IMR-90 (cell line): ENCODE data around the gene BIK. TPM values are rescaled to one million over a fixed set of nuclear protein-coding genes. Genes with fewer than 3 reads are reported as not detected.

Source experiments
- ATAC-seq: fragments of 200-7000 bp; cut with Tn5 transposase; 2 replicates; pipeline ENCODE4 v1.9.1; 2020; ENCODE audit warnings: low read depth, mild to moderate bottlenecking, moderate library complexity
- BruUV-seq: library from RNA; stranded (reverse); fragments of 400-500 nt; replicated peaks from 2 replicates; lab custom pipeline; 2021; lab: Mats Ljungman, UMichigan
- CTCF ChIA-PET: fragments of 300-600 bp; formaldehyde crosslinking; extraction: SDS; loops from one replicate; lab custom pipeline; 2021; ENCODE audit warnings: antibody characterized with exemption; lab: Yijun Ruan, JAX
- POLR2A ChIA-PET: fragments of 300-600 bp; sonication (Branson Sonifier 250); formaldehyde crosslinking; loops from one replicate; lab custom pipeline; 2022; ENCODE audit warnings: antibody characterized with exemption; ENCODE audit not compliant: unreplicated experiment; lab: Charles Lee
- DNase-seq: peaks from one replicate; pipeline ENCODE4 v3.0.0; 2013
- H2AFZ ChIP-seq: replicated peaks from 2 replicates; pipeline ENCODE3; 2013; ENCODE audit warnings: low read length, mild to moderate bottlenecking; ENCODE audit not compliant: poor library complexity
- H2AK5ac ChIP-seq: 2 replicates; pipeline ENCODE4 v1.6.1; 2013; ENCODE audit warnings: low read depth, low read length, inconsistent platforms
- H2AK9ac ChIP-seq: replicated peaks from 2 replicates; pipeline ENCODE3; 2013; ENCODE audit warnings: mild to moderate bottlenecking, low read depth, low read length, moderate library complexity; ENCODE audit not compliant: poor library complexity
- H2BK120ac ChIP-seq: 2 replicates; pipeline ENCODE4 v1.6.1; 2013; ENCODE audit warnings: low read depth, low read length, inconsistent platforms
- H2BK15ac ChIP-seq: 3 replicates; pipeline ENCODE4 v1.6.1; 2013; ENCODE audit warnings: low read depth, low read length, inconsistent platforms
- H2BK20ac ChIP-seq: 2 replicates; pipeline ENCODE4 v1.6.1; 2013; ENCODE audit warnings: low read depth, mild to moderate bottlenecking, inconsistent platforms, low read length, moderate library complexity
- H2BK5ac ChIP-seq: 2 replicates; pipeline ENCODE4 v1.6.1; 2013; ENCODE audit warnings: mild to moderate bottlenecking, low read depth, low read length, inconsistent platforms; ENCODE audit not compliant: poor library complexity, severe bottlenecking
- H3K14ac ChIP-seq: replicated peaks from 2 replicates; pipeline ENCODE4 v1.6.1; 2013; ENCODE audit warnings: low read depth, low read length, inconsistent platforms
- H3K18ac ChIP-seq: 2 replicates; pipeline ENCODE4 v1.6.1; 2013; ENCODE audit warnings: low read depth, low read length, control low read depth
- H3K23ac ChIP-seq: 2 replicates; pipeline ENCODE4 v1.6.1; 2013; ENCODE audit warnings: low read depth, low read length, inconsistent platforms
- H3K27ac ChIP-seq: 2 replicates; pipeline ENCODE4 v1.5.1; 2013; ENCODE audit warnings: mild to moderate bottlenecking, control low read depth, low read length; ENCODE audit not compliant: insufficient read depth
- H3K27me3 ChIP-seq: 2 replicates; pipeline ENCODE4 v1.6.1; 2013; ENCODE audit warnings: low read length; ENCODE audit not compliant: control insufficient read depth, insufficient read depth
- H3K36me3 ChIP-seq: 2 replicates; pipeline ENCODE4 v1.6.1; 2013; ENCODE audit warnings: low read length, mixed read lengths; ENCODE audit not compliant: control insufficient read depth, insufficient read depth
- H3K4ac ChIP-seq: 2 replicates; pipeline ENCODE4 v1.6.1; 2013; ENCODE audit warnings: low read depth, low read length, inconsistent platforms
- H3K4me1 ChIP-seq: 2 replicates; pipeline ENCODE4 v1.6.1; 2013; ENCODE audit warnings: low read length, mixed read lengths; ENCODE audit not compliant: control insufficient read depth, insufficient read depth
- H3K4me2 ChIP-seq: 2 replicates; pipeline ENCODE4 v1.6.1; 2013; ENCODE audit warnings: low read depth, mild to moderate bottlenecking, control low read depth, low read length, moderate library complexity
- H3K4me3 ChIP-seq: 2 replicates; pipeline ENCODE4 v1.5.1; 2013; ENCODE audit warnings: low read depth, mild to moderate bottlenecking, control low read depth, low read length, moderate library complexity; ENCODE audit not compliant: insufficient read depth
- H3K56ac ChIP-seq: 2 replicates; pipeline ENCODE4 v1.6.1; 2013; ENCODE audit warnings: low read length, inconsistent platforms; ENCODE audit not compliant: insufficient read depth; ENCODE audit errors: extremely low read depth
- H3K79me1 ChIP-seq, 2 experiments: 2 replicates each; pipeline ENCODE4 v1.6.1; 2013; ENCODE audit warnings: low read length in 2 of 2, inconsistent platforms in 1 of 2, low read depth in 1 of 2
- H3K9ac ChIP-seq: 2 replicates; pipeline ENCODE4 v1.6.1; 2013; ENCODE audit warnings: low read depth, low read length, control low read depth
- H3K9me1 ChIP-seq: 2 replicates; pipeline ENCODE4 v1.6.1; 2013; ENCODE audit warnings: low read length, inconsistent platforms; ENCODE audit not compliant: insufficient read depth
- H3K9me3 ChIP-seq: 2 replicates; pipeline ENCODE4 v1.6.1; 2013; ENCODE audit warnings: low read length; ENCODE audit not compliant: control insufficient read depth, insufficient read depth
- H4K20me1 ChIP-seq: 2 replicates; pipeline ENCODE4 v1.6.1; 2013; ENCODE audit warnings: low read length, inconsistent platforms; ENCODE audit not compliant: insufficient read depth
- H4K5ac ChIP-seq: 2 replicates; pipeline ENCODE4 v1.6.1; 2013; ENCODE audit warnings: mild to moderate bottlenecking, low read depth, low read length, control low read depth
- H4K8ac ChIP-seq, 2 experiments: 2 replicates each; pipeline ENCODE4 v1.6.1; 2013; ENCODE audit warnings: low read depth in 2 of 2, low read length in 2 of 2, control low read depth in 1 of 2, inconsistent platforms in 1 of 2
- H4K91ac ChIP-seq: 2 replicates; pipeline ENCODE4 v1.6.1; 2013; ENCODE audit warnings: low read depth, low read length, inconsistent platforms; ENCODE audit not compliant: insufficient read depth
- CEBPB ChIP-seq: IDR thresholded peaks from 2 replicates; pipeline ENCODE4 v1.6.1; 2012; ENCODE audit warnings: low read depth, low read length, improper control_type of control experiment
- FOS ChIP-seq: fragments of 150-350 bp; IDR thresholded peaks from 2 replicates; pipeline ENCODE4 v1.6.1; 2016; ENCODE audit warnings: low read depth, low read length
- NFE2L2 ChIP-seq: fragments of 150-350 bp; IDR thresholded peaks from 2 replicates; pipeline ENCODE4 v1.6.1; 2016; ENCODE audit warnings: low read depth, mild to moderate bottlenecking, low read length
- POLR2A ChIP-seq: IDR thresholded peaks from 2 replicates; pipeline ENCODE4 v1.6.1; 2012; ENCODE audit warnings: mild to moderate bottlenecking, low read depth, low read length
- SMC3 ChIP-seq: fragments of 150-350 bp; IDR thresholded peaks from 2 replicates; pipeline ENCODE4 v1.6.1; 2016; ENCODE audit warnings: low read depth, mild to moderate bottlenecking, antibody characterized with exemption, low read length, moderate library complexity
- WGBS, 2 experiments: methylation state at CpG; one replicate each; pipeline versions ENCODE4 v1.1.5 to v1.1.7; 2013; ENCODE audit warnings: missing lambda C conversion rate in 2 of 2; ENCODE audit not compliant: insufficient read length in 1 of 2; ENCODE audit errors: extremely low coverage in 2 of 2; 5-methylcytosine and 5-hydroxymethylcytosine counted together
- dilution Hi-C: fragments of 300-500 bp; cut with HindIII; formaldehyde crosslinking; loops from one replicate; pipeline ENCODE4 v1.14.3; 2018; ENCODE audit warnings: low sequenced_read_pairs; ENCODE audit not compliant: unreplicated experiment
- in situ Hi-C: fragments of 300-500 bp; cut with MboI; formaldehyde crosslinking; loops from 3 replicates; pipeline ENCODE4 v1.14.3; 2019; ENCODE audit warnings: low sequenced_read_pairs, inconsistent platforms, mixed read lengths
- intact Hi-C: fragments of 100-400 bp; cut with micrococcal nuclease; formaldehyde crosslinking; loops from 2 replicates; pipeline ENCODE4 v1.10.0; 2022
- polyA plus RNA-seq, 3 experiments: library from polyadenylated mRNA; depleted of rRNA; stranded (reverse); fragments of >200 nt; gene quantifications; 2 replicates each; pipeline ENCODE4 v1.2.3, GENCODE V29; 2012; ENCODE audit warnings: low replicate concordance in 1 of 3
- total RNA-seq: library from RNA; depleted of rRNA; stranded (reverse); fragments of >200 nt; gene quantifications from 2 replicates; pipeline ENCODE4 v1.2.3, GENCODE V29; 2012
- TF ChIP-seq, protein P1 (sequence below): fragments of 150-350 bp; IDR thresholded peaks from 2 replicates; pipeline ENCODE4 v1.6.1; 2016; ENCODE audit warnings: low read depth, mild to moderate bottlenecking, low read length, moderate library complexity, borderline replicate concordance
- TF ChIP-seq, protein P2 (sequence below): fragments of 150-350 bp; IDR thresholded peaks from 2 replicates; pipeline ENCODE4 v1.6.1; 2017; ENCODE audit warnings: mild to moderate bottlenecking, antibody characterized with exemption, low read length, low read depth

The BIK gene
- total and polyA plus RNA-seq, 2 of the 4 experiments (the other 2 are of a cell fraction): 0.18 TPM; not detected in 1

DNA sequence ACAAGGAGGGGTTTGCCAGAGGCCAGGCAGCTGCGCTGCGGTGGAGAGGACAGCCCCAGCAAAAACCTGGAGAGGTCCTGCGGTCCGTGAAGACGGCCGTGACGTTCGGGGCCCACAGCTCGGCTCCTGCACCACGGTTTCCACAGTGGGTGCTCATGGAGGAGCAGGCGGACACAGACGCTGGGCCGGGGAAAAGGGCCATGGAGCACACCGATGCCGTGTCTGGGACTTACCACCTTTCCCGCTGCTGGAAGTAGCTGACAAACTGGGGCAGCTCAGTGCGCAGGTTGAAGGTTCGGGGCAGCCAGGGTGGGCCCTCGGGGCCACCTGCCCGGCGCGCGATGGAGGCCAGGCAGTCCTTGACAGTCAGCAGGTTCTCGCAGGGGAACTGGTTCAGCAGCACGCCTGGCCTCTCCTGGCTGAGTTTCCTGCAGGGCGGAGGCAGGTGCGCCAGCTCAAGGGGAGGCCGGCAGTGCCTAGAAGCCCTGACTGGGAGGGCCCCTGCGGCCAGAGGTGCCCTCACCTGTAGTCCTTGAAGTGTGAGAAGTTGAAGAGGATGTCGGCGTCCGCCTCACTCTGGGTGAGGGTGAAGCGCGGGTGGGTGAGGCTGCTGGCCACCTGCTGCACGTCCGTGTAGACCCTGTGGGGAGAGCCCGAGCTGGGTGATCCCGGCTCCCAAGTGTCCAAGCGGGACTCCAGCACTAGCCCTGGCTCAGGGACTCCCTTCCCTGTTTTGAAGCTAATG is 63.6 kb downstream of the BIK start:
- Histone ChIP-seq H4K5ac (no peak overlapping the region), H3K27ac (no peak overlapping the region), H3K14ac (no peak overlapping the region), H3K4me1 (no peaks in the 10 kb centered on the region), H4K91ac (no peak overlapping the region), H3K27me3 (no peaks in the 10 kb centered on the region), H3K23ac (no peak overlapping the region), H3K36me3 (peaks cover 49% of the 10 kb centered on the region), H2AFZ (no peak overlapping the region), H3K9me3 (no peaks in the 10 kb centered on the region), H2BK15ac (no peak overlapping the region), H3K56ac (no peak overlapping the region), H2BK120ac (no peak overlapping the region), H3K79me1 (no peaks in the 10 kb centered on the region), H2BK20ac (no peak overlapping the region), H2AK5ac (no peak overlapping the region), H3K4ac (no peak overlapping the region), H3K9me1 (no peaks in the 10 kb centered on the region; the same call in 1 of the 2 replicates), H4K8ac (no peak overlapping the region), H2BK5ac (no peak overlapping the region), H3K18ac (no peak overlapping the region), H3K4me3 (no peak overlapping the region), H2AK9ac (no peak overlapping the region), H4K20me1 (no peaks in the 10 kb centered on the region; the same call in 1 of the 2 replicates), H3K9ac (no peak overlapping the region), H3K4me2 (no peak overlapping the region)
- BruUV-seq: no TSS peak
- ChIA-PET POLR2A (no interaction called here), CTCF (no interaction called here)
- TF ChIP-seq FOS: no peak
- TF ChIP-seq, protein P1, sequence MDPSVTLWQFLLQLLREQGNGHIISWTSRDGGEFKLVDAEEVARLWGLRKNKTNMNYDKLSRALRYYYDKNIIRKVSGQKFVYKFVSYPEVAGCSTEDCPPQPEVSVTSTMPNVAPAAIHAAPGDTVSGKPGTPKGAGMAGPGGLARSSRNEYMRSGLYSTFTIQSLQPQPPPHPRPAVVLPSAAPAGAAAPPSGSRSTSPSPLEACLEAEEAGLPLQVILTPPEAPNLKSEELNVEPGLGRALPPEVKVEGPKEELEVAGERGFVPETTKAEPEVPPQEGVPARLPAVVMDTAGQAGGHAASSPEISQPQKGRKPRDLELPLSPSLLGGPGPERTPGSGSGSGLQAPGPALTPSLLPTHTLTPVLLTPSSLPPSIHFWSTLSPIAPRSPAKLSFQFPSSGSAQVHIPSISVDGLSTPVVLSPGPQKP: no peak
- TF ChIP-seq, protein P2, sequence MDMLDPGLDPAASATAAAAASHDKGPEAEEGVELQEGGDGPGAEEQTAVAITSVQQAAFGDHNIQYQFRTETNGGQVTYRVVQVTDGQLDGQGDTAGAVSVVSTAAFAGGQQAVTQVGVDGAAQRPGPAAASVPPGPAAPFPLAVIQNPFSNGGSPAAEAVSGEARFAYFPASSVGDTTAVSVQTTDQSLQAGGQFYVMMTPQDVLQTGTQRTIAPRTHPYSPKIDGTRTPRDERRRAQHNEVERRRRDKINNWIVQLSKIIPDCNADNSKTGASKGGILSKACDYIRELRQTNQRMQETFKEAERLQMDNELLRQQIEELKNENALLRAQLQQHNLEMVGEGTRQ: no peak
- no peak for TF ChIP-seq SMC3
- no peak for TF ChIP-seq CEBPB
- no peak for TF ChIP-seq NFE2L2
- TF ChIP-seq POLR2A: no peak
- no peak for DNase-seq
- dilution Hi-C loops: no loop called here
- in situ Hi-C loops: no loop called here
- intact Hi-C loops: no loop called here
- 97% methylated on average over 17 of the region's 39 CpGs; no CpG with 5 or more reads in 1 of the 2 experiments for WGBS, 2 experiments
- ATAC-seq: no peak
